GM12891 (cell line): Measurements from ENCODE around the gene ARMH1.

Source experiments
- DNase-seq: peaks from one replicate; pipeline ENCODE4 v3.0.0; 2011; ENCODE audit warnings: low spot score; ENCODE audit not compliant: insufficient read length
- FAIRE-seq: peaks from 2 replicates; lab custom pipeline; 2011; peaks lifted over from hg19 to GRCh38; lab: Jason Lieb, UNC
- PAX5 ChIP-seq: IDR thresholded peaks from 2 replicates; pipeline ENCODE4 v1.6.1; 2011; ENCODE audit warnings: low read length, moderate library complexity, mild to moderate bottlenecking; ENCODE audit not compliant: insufficient read depth, severe bottlenecking
- POLR2A ChIP-seq: IDR thresholded peaks from 2 replicates; pipeline ENCODE4 v1.6.1; 2011; ENCODE audit warnings: low read depth, low read length, control low read depth
- POLR2AphosphoS5 ChIP-seq: IDR thresholded peaks from 2 replicates; pipeline ENCODE4 v1.6.1; 2011; ENCODE audit warnings: low read depth, low read length, control low read depth
- POU2F2 ChIP-seq: IDR thresholded peaks from 2 replicates; pipeline ENCODE4 v1.6.1; 2011; ENCODE audit warnings: low read depth, mild to moderate bottlenecking, control low read depth, low read length, moderate library complexity
- SPI1 ChIP-seq: IDR thresholded peaks from 2 replicates; pipeline ENCODE4 v1.6.1; 2011; ENCODE audit warnings: low read depth, low read length, control low read depth
- TAF1 ChIP-seq: IDR thresholded peaks from 2 replicates; pipeline ENCODE4 v1.6.1; 2011; ENCODE audit warnings: low read depth, low read length, control low read depth

ARMH1 gene

DNA sequence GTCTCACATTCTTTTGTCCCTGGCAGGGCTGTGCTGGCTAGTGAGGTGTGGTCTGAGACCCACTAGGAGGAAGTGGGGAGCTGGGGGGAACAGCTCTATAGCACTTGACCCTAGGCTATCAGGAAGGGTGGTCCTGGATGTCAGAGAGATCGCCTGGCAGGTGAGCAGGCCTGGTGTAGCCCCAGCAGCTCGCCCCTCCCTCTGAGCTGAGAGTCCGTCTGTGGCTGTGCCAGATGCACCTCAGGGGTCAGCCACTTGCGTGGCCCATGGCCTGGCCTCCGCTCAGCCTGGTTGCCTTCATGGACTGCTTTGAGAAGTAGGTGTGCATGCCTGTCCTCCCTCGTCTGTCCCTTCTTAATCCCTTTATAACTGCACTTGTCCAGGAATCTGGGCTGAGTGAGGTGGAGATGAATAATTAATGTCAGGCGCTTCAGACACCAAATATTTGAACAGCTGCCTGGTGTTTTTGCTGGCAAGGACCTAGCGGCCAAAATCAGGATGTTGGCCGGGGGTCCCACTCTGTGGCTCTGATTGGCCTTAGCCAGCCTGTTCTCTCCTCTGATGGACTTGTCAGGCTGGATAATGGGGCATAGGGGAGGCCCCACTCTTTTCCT lies 30.7 kb upstream of the ARMH1 start:
- no peak for TF ChIP-seq POLR2A
- no peak for TF ChIP-seq SPI1
- no peak for TF ChIP-seq PAX5
- TF ChIP-seq POU2F2 = no peak
- no peak for TF ChIP-seq TAF1
- TF ChIP-seq POLR2AphosphoS5 = no peak; the same call in 1 of the 2 replicates
- no peak for DNase-seq
- FAIRE-seq = no peak

DNA sequence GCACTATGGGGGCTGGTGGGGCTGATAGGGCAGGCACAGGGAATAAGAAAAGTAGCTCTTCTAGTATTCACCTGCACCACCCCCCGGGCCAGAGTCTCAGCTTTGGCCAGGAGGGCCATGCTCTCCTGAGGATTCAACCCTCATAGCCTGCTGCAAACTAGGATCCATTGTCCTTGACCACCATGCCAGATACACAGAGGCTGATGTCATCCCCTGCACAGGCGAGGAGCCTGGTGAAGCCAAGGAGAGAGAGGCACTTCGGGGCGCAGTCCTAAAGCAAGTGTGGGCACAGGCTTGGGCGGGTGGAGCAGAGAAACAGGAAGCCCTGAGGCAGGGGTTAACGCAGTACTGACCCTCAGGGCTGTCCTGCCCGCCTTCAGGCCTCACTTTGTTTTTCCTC lies 29.7 kb upstream of the ARMH1 start:
- DNase-seq = no peak
- TF ChIP-seq POLR2A = no peak
- TF ChIP-seq SPI1 = no peak
- TF ChIP-seq POU2F2 = no peak
- TF ChIP-seq POLR2AphosphoS5 = no peak
- TF ChIP-seq PAX5 = no peak
- TF ChIP-seq TAF1 = no peak
- FAIRE-seq = no peak

DNA sequence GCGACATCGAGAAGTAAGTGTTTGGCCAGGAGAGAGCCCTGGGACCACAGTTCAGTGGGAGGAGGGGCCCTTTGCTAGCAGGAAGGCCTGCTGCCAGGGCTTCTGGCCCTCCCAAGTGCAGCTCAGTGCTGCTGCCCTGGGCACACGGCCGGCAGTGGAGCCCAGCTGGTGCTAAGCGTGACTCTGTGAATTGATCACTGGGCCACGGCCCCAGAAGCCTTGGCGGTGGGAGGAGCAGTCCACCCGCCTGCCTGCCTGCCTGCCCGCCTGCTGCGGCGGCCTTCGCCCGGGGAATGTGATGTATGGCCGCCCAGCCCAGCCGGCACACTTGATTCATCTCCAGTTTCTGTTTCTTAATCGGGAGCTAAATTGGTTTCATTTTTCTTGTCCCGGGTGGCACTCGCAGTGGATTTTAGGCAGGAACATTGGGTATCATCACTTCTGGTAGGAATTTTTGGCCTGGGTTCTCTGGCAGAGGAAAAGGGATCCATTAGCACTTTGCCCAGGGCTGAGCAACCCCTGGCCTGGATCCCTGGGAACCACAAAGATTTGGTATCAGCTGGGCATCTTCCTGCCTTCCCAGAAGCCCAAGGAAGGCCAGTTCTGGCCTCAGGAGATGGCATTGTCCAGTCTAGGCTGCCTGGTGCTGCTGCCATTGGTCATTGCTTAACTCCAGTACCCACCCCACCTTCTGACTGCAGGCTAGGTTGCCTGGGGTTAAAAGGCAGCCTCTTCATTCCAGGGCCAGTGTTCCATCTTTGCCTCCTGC lies 28.9 kb upstream of the ARMH1 start:
- FAIRE-seq = no peak

DNA sequence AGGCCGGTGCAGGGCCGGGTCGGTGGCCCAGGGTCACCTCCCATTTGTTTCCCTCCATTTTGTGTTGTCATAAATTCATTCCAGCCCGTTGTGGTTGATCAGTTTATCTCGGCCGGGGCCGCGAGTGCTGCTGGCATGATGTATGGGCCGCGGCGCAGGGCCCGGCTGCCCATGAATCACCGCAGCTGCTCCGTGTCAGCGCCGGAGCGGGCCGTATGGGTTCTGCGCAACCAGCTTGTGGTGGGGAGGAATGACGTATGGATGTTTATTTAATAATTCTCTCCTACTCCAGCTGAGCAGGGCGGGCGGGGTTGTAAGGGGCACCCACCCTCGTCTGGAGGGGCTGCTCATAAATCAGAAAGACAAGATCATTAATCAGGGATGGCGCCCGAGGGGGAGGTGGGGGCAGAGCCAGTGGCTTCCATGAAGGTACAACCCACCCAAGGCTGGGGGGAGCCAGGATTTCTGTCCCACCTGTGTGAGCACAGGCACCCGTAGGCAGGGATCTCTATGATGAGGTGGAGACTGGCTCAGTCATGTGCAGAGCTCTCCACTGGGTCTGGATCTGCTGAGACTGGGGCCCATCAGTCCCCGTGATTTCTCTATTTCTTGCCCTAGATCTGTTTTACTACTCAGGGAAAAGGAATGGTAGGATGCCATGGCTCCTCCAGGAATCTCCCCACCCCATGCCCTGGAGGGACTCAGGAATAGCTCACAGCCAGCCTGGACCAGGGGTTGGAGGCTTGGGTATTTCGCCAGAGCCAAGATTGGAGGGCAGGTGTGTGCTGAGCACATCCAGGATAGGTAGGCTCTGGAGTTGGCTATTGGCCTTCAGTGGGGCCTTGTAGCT lies 28.0 kb upstream of the ARMH1 start:
- FAIRE-seq (no peak), DNase-seq (no peak)

More for the DNA sequence above, 28.9 kb upstream of the ARMH1 start:
- DNase-seq = no peak
- TF ChIP-seq POLR2AphosphoS5 = no peak

DNA sequence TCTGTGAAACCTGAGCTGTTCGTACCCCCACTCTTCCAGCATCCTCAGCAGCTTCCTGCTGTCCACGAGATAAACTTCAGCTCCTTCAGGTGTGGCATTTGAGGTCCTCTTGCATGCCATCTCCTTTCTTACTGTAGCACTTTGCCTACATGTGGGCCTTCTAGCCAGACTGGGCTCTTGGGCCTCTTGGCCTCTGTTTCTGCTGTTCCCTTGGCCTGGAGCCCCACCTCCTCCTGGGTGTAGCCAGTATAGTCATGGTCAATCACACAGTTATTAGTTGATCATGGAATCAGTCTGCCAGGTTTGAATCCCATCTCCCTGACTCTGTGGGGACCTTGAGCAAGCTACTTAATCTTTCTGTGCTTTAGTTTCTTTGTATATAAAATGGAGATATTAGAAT lies 26.6 kb upstream of the ARMH1 start:
- DNase-seq = no peak
- FAIRE-seq = no peak

More for the DNA sequence above, 28.0 kb upstream of the ARMH1 start:
- TF ChIP-seq TAF1 = no peak
- TF ChIP-seq POU2F2 = no peak
- TF ChIP-seq POLR2A = no peak

DNA sequence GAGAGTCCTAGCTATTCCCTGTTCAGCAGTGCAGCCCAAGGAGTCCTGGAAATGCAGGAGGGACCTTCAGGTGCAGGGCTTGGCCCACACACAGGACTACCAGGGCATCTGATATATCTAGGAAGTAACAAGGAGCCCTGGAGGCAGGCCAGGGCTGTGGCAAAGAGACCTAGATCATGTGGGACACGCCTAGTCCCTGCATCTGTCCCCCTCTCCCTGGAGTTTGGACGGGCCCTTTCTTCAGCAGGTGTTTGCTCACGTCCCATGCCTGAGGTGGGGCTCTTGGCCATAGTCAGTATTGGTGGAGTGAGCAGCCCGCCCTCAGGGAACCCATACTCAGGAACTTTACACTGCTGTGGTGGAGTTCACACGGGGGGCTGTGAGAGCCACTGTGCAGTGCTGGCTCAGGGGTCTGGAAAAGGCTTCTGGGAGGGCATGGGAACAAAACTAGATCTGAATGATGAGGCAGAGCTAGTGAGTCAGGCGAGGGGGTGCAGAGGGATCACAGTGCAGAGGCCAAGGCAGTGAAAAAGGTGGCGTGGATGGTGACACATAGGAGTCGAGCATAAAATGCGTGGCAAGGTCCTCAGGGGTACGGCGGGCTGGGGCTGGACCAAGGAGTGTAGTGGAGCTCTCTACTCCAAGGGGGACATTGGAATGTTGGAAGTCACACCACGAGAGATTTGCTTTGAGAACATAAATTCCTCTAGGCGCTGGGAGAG lies 25.8 kb upstream of the ARMH1 start:
- FAIRE-seq = no peak
- TF ChIP-seq POU2F2 (no peak), SPI1 (no peak), POLR2A (no peak), POLR2AphosphoS5 (no peak), TAF1 (no peak), PAX5 (no peak)
- no peak for DNase-seq

More for the DNA sequence above, 26.6 kb upstream of the ARMH1 start:
- TF ChIP-seq POLR2AphosphoS5 (peak; percentile 41; the same call in 1 of the 2 replicates), PAX5 (no peak)

DNA sequence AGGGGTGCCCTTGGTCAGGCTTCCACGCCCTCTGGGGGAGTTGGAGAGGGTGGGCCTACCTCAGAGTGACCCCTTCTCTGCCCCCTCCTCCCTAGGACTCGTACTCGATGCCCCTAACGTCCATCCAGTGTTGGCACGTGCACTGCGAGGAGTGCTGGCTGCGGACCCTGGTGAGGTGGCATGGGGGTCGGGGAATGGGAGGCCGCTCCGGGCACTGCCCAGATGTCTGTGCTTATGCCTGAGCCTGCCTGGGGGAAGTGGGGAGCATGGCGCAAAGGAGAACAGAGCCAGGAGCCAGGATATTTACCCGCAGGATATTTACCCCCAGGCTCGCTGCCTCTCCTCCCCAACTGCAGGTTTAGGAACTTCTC lies 24.7 kb upstream of the ARMH1 start:
- FAIRE-seq (no peak), DNase-seq (no peak)
- no peak for TF ChIP-seq POLR2A
- TF ChIP-seq POU2F2 = no peak
- TF ChIP-seq SPI1 = no peak
- no peak for TF ChIP-seq TAF1
- TF ChIP-seq PAX5 = no peak
- TF ChIP-seq POLR2AphosphoS5 = no peak

DNA sequence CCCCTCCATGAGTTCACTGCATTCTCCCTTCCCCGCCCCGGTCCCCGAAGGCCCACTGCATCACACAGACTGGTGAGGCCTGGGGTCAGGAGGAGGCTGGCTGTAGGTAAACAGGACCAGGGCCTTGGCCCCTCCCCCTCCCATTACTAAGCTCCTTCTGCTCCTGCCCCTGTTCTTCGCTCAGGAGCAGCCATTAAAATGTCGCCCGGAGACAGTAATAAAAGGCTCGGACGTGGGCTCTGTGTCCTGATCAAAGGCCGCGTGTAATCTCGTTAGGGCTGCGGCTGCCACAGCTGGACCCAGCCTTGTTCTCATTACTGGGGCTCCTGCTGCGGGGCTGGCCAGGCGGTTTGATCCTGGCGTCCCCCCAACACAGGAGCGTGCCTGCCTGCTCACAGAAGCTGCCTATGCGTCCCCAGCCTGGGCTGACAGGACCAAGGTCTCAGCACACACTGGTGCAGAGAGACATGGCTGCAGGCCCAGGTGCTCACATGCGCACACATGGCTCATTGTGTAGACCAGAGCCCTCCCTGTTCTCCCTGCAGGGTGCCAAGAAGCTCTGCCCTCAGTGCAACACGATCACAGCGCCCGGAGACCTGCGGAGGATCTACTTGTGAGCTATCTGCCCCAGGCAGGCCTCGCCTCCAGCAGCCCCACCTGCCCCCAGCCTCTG lies 24.2 kb upstream of the ARMH1 start:
- no peak for FAIRE-seq
- TF ChIP-seq POLR2AphosphoS5 (no peak), POLR2A (no peak), TAF1 (no peak), POU2F2 (no peak), SPI1 (no peak), PAX5 (no peak)
- DNase-seq = no peak
